H1 (cell line): Measurements from ENCODE around the gene HABP4. TPM values are rescaled to one million over a fixed set of nuclear protein-coding genes. Genes with fewer than 3 reads are reported as not detected.

Source experiments
- CTCF ChIA-PET: fragments of 300-600 bp; sonication (Branson Sonifier 250); formaldehyde crosslinking; loops from one replicate; lab custom pipeline; 2021; ENCODE audit not compliant: partially characterized antibody; lab: Charles Lee
- POLR2A ChIA-PET: fragments of 300-600 bp; sonication (Branson Sonifier 250); formaldehyde crosslinking; loops from one replicate; lab custom pipeline; 2021; ENCODE audit warnings: inconsistent platforms; ENCODE audit not compliant: partially characterized antibody; lab: Charles Lee
- DNase-seq, 2 experiments: peaks; one replicate each; pipeline versions ENCODE4 v3.0.0 to v3.0.0-alpha.2; 2010 to 2022; ENCODE audit warnings: low spot score in 2 of 2, low read depth in 1 of 2, mixed read lengths in 1 of 2
- FAIRE-seq: peaks from 2 replicates; lab custom pipeline; 2011; peaks lifted over from hg19 to GRCh38; lab: Jason Lieb, UNC
- H2AFZ ChIP-seq: 2 replicates; pipeline ENCODE4 v1.8.1; 2012; ENCODE audit warnings: low read length, inconsistent platforms
- H2AK5ac ChIP-seq: 2 replicates; pipeline ENCODE4 v1.6.1; 2013; ENCODE audit warnings: low read depth, low read length
- H2BK120ac ChIP-seq: replicated peaks from 2 replicates; pipeline ENCODE3; 2013; ENCODE audit warnings: low read depth, low read length, inconsistent platforms
- H2BK12ac ChIP-seq: 2 replicates; pipeline ENCODE4 v1.6.1; 2013; ENCODE audit warnings: low read depth, low read length
- H2BK15ac ChIP-seq: 2 replicates; pipeline ENCODE4 v1.6.1; 2013; ENCODE audit warnings: low read length
- H2BK20ac ChIP-seq: 2 replicates; pipeline ENCODE4 v1.6.1; 2013; ENCODE audit warnings: low read length
- H2BK5ac ChIP-seq: 2 replicates; pipeline ENCODE4 v1.6.1; 2013; ENCODE audit warnings: low read depth, low read length
- H3K14ac ChIP-seq: 2 replicates; pipeline ENCODE4 v1.6.1; 2013; ENCODE audit warnings: inconsistent platforms; ENCODE audit not compliant: insufficient read length
- H3K18ac ChIP-seq: 2 replicates; pipeline ENCODE4 v1.6.1; 2013; ENCODE audit warnings: low read length; ENCODE audit errors: extremely low read depth
- H3K23ac ChIP-seq: 2 replicates; pipeline ENCODE4 v1.6.1; 2013; ENCODE audit warnings: inconsistent platforms; ENCODE audit not compliant: insufficient read length
- H3K23me2 ChIP-seq: 2 replicates; pipeline ENCODE4 v1.6.1; 2013; ENCODE audit warnings: low read depth, low read length
- H3K27ac ChIP-seq: 2 replicates; pipeline ENCODE4 v1.6.1; 2011; ENCODE audit warnings: low read depth, low read length, inconsistent platforms
- H3K27me3 ChIP-seq, 4 experiments: replicated peaks in 1 of 4; 1 replicate in 1 of 4; 2 replicates in 3 of 4; pipeline versions ENCODE4 v1.6.1 to v1.8.1; 2011 to 2013; ENCODE audit warnings: low read length in 3 of 4, mild to moderate bottlenecking in 3 of 4, inconsistent platforms in 2 of 4, mixed read lengths in 2 of 4, moderate library complexity in 1 of 4; ENCODE audit not compliant: control insufficient read depth in 3 of 4, insufficient read depth in 3 of 4; ENCODE audit errors: extremely low read depth in 1 of 4
- H3K36me3 ChIP-seq, 4 experiments: 2 replicates each; pipeline versions ENCODE4 v1.6.1 to v1.8.1; 2011 to 2013; ENCODE audit warnings: mild to moderate bottlenecking in 4 of 4, low read length in 3 of 4, moderate library complexity in 2 of 4, control low read depth in 1 of 4, inconsistent platforms in 1 of 4; ENCODE audit not compliant: insufficient read depth in 4 of 4, control insufficient read depth in 2 of 4
- H3K4ac ChIP-seq: replicated peaks from 2 replicates; pipeline ENCODE3; 2013; ENCODE audit warnings: low read length, low read depth, mixed read lengths, inconsistent platforms; ENCODE audit not compliant: insufficient read length
- H3K4me1 ChIP-seq, 4 experiments: replicated peaks in 1 of 4; 1 replicate in 1 of 4; 2 replicates in 3 of 4; pipeline versions ENCODE4 v1.6.1 to v1.8.1; 2011 to 2013; ENCODE audit warnings: low read length in 3 of 4, inconsistent platforms in 2 of 4, mixed read lengths in 1 of 4; ENCODE audit not compliant: insufficient read depth in 4 of 4, control insufficient read depth in 3 of 4
- H3K4me2 ChIP-seq, 2 experiments: 2 replicates each; pipeline versions ENCODE4 v1.6.1 to v1.8.1; 2011 to 2013; ENCODE audit warnings: low read depth in 2 of 2, low read length in 2 of 2, control low read depth in 1 of 2, inconsistent platforms in 1 of 2, mild to moderate bottlenecking in 1 of 2; ENCODE audit not compliant: insufficient read depth in 1 of 2
- H3K4me3 ChIP-seq, 4 experiments: fragments of 200-600, 300-600 bp in 1 of 4; sonication (generic), shearing (Covaris generic), sonication (Bioruptor Twin) in 1 of 4; 2 replicates each; pipeline versions ENCODE4 v1.5.1 to v1.8.1; 2011 to 2016; ENCODE audit warnings: low read length in 4 of 4, low read depth in 3 of 4, control low read depth in 2 of 4, inconsistent platforms in 2 of 4, mild to moderate bottlenecking in 2 of 4, mixed read lengths in 1 of 4, moderate library complexity in 1 of 4; ENCODE audit not compliant: insufficient read depth in 2 of 4; ENCODE audit errors: extremely low read depth in 1 of 4
- H3K56ac ChIP-seq: replicated peaks from 2 replicates; pipeline ENCODE3; 2013; ENCODE audit warnings: low read depth, mild to moderate bottlenecking, mixed read lengths, low read length, inconsistent platforms; ENCODE audit not compliant: insufficient read length
- H3K79me1 ChIP-seq: 2 replicates; pipeline ENCODE4 v1.6.1; 2013; ENCODE audit warnings: low read depth, low read length, control low read depth
- H3K79me2 ChIP-seq, 2 experiments: 2 replicates each; pipeline versions ENCODE4 v1.6.1 to v1.8.1; 2012 to 2013; ENCODE audit warnings: low read length in 2 of 2, mild to moderate bottlenecking in 2 of 2, inconsistent platforms in 1 of 2; ENCODE audit not compliant: insufficient read depth in 2 of 2, control insufficient read depth in 1 of 2
- H3K9ac ChIP-seq, 4 experiments: replicated peaks in 1 of 4; 1 replicate in 1 of 4; 2 replicates in 3 of 4; pipeline versions ENCODE4 v1.6.1 to v1.8.1; 2011 to 2013; ENCODE audit warnings: low read depth in 3 of 4, low read length in 3 of 4, control low read depth in 2 of 4, mild to moderate bottlenecking in 2 of 4, moderate library complexity in 2 of 4, inconsistent platforms in 1 of 4; ENCODE audit errors: extremely low read depth in 1 of 4
- H3K9me3 ChIP-seq, 2 experiments: 2 replicates each; pipeline versions ENCODE4 v1.6.1 to v1.8.1; 2012 to 2013; ENCODE audit warnings: mild to moderate bottlenecking in 2 of 2, moderate library complexity in 2 of 2, control low read depth in 1 of 2, inconsistent platforms in 1 of 2, low read depth in 1 of 2, low read length in 1 of 2, mixed read lengths in 1 of 2; ENCODE audit not compliant: insufficient read depth in 2 of 2
- H4K20me1 ChIP-seq, 2 experiments: replicated peaks in 1 of 2; 2 replicates each; pipeline versions ENCODE3 to v1.8.1; 2011 to 2013; ENCODE audit warnings: inconsistent platforms in 2 of 2, low read length in 2 of 2, mild to moderate bottlenecking in 1 of 2; ENCODE audit not compliant: insufficient read depth in 2 of 2, control insufficient read depth in 1 of 2
- H4K5ac ChIP-seq: 2 replicates; pipeline ENCODE4 v1.6.1; 2013; ENCODE audit warnings: low read length, low read depth, mixed read lengths, inconsistent platforms; ENCODE audit not compliant: insufficient read length
- H4K8ac ChIP-seq: 2 replicates; pipeline ENCODE4 v1.8.0; 2013; ENCODE audit warnings: mild to moderate bottlenecking, moderate library complexity, low read length, inconsistent platforms; ENCODE audit not compliant: insufficient read depth; ENCODE audit errors: extremely low read depth
- H4K91ac ChIP-seq: replicated peaks from 2 replicates; pipeline ENCODE3; 2013; ENCODE audit warnings: low read length, mixed read lengths, inconsistent platforms; ENCODE audit not compliant: insufficient read length
- EP300 ChIP-seq, 2 experiments: IDR thresholded peaks; 1 replicate in 1 of 2; 2 replicates in 1 of 2; pipeline ENCODE4 v1.6.1; 2011 to 2012; ENCODE audit warnings: low read depth in 2 of 2, low read length in 2 of 2, mild to moderate bottlenecking in 2 of 2, borderline replicate concordance in 1 of 2, inconsistent platforms in 1 of 2, moderate library complexity in 1 of 2
- WGBS, 2 experiments: shearing (Covaris generic) in 1 of 2; methylation state at CpG; one replicate each; pipeline versions ENCODE4 v1.1.6 to v1.1.7; 2013 to 2015; ENCODE audit warnings: low lambda C conversion rate in 2 of 2, mixed read lengths in 2 of 2, inconsistent platforms in 1 of 2, low coverage in 1 of 2, missing lambda C conversion rate in 1 of 2; ENCODE audit not compliant: insufficient replicate concordance in 2 of 2, insufficient coverage in 1 of 2, insufficient read length in 1 of 2; ENCODE audit errors: extremely low coverage in 1 of 2, missing lambda C conversion rate in 1 of 2; 5-methylcytosine and 5-hydroxymethylcytosine counted together
- polyA plus RNA-seq, 7 experiments: library from polyadenylated mRNA; depleted of rRNA in 3 of 7; stranded (reverse) in 5 of 7; unstranded in 2 of 7; fragments of >200 nt in 5 of 7; fragments of 200-250 nt in 2 of 7; gene quantifications; 1 replicate in 5 of 7; 2 replicates in 1 of 7; 4 replicates in 1 of 7; pipeline versions ENCODE4 v1.2.1 to v1.2.3, GENCODE V29; 2011 to 2013; ENCODE audit warnings: missing spikeins in 2 of 7, mixed read lengths in 2 of 7
- total RNA-seq: library from RNA; stranded (reverse); fragmentation: NEBNext Ultra II Directional; extraction: Animal tissue kit (Norgen Biotek cat#: 25700); gene quantifications from 2 replicates; pipeline ENCODE4 v1.2.1, GENCODE V29; 2021

HABP4 gene
- total and polyA plus RNA-seq, 2 of the 8 experiments (the other 6 are each of a cell fraction or from before 2014, with no cell fraction given): 3.3 to 11.2 TPM

DNA sequence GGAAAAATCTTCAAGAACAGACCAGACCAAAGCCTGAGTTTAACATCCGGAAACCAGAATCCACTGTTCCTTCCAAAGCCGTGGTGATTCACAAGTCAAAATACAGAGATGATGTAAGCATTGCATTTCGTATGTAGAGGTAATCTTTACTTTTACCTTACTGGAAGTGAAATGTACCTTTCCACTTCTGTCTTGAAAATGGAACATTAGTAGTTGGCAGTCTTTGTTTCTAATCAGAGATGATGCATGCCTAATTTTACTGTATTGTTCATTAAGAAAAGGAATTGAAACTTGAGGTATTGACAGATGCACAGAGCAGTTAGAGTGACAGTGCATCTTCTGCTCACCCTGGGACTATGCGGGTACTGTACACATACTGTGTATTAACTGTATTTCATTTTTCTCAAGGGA lies 34.6 kb downstream of the HABP4 start:
- no peak overlapping the region for H2BK120ac ChIP-seq
- H2BK12ac ChIP-seq: no peak overlapping the region
- H3K9ac ChIP-seq: no peak overlapping the region
- H4K91ac ChIP-seq: no peak overlapping the region
- FAIRE-seq: no peak
- H3K9me3 ChIP-seq: no peaks in the 10 kb centered on the region
- H3K23ac ChIP-seq: no peak overlapping the region
- peaks cover 0 to 7% of the 10 kb centered on the region in 2 experiments for H4K20me1 ChIP-seq
- CTCF ChIA-PET: interaction anchor here (1.6 to 1.9 kb wide), 2 partner anchors 43 to 182 kb away, joined by 5 read pairs; no protein-coding TSS in a partner anchor
- no peak for TF ChIP-seq EP300 (IDR thresholded peaks at IDR 0.05; ENCODE audit: borderline replicate concordance in 1 of 2, low read depth in 2 of 2, low read length in 2 of 2)
- no peaks in the 10 kb centered on the region for H3K79me2 ChIP-seq
- no peak overlapping the region for H2AK5ac ChIP-seq
- no peaks in the 10 kb centered on the region; the same call in 1 of the 2 replicates for H3K79me1 ChIP-seq
- H3K36me3 ChIP-seq: peaks cover 0 to 17% (median 7%) of the 10 kb centered on the region in 4 experiments; a peak in 3 of 8 replicates
- POLR2A ChIA-PET: no interaction called here
- no peak overlapping the region for H2BK5ac ChIP-seq
- no peak overlapping the region for H3K4me3 ChIP-seq
- no peak overlapping the region for H3K27ac ChIP-seq
- no peak overlapping the region for H2BK15ac ChIP-seq
- no peak overlapping the region for H3K14ac ChIP-seq
- no peak overlapping the region for H3K18ac ChIP-seq
- H3K4me1 ChIP-seq: no peaks in the 10 kb centered on the region
- no peak overlapping the region for H2BK20ac ChIP-seq
- H3K4me2 ChIP-seq: no peak overlapping the region
- H2AFZ ChIP-seq: no peak overlapping the region
- no peak overlapping the region for H4K8ac ChIP-seq
- no peaks in the 10 kb centered on the region for H3K27me3 ChIP-seq
- no peak for DNase-seq
- no peak overlapping the region for H4K5ac ChIP-seq
- no peaks in the 10 kb centered on the region for H3K23me2 ChIP-seq
- 92% methylated on average over 4 of the region's 4 CpGs; no CpG with 5 or more reads in 1 of the 2 experiments for WGBS, 2 experiments
- H3K56ac ChIP-seq: no peak overlapping the region
- no peak overlapping the region for H3K4ac ChIP-seq
